T-helper 17 cell (primary cell): ENCODE measurements around the gene ATXN2. TPM values are rescaled to one million over a fixed set of nuclear protein-coding genes. Genes with fewer than 3 reads are reported as not detected.

Experiments
- ATAC-seq: fragments of 150-1000 bp; cut with Tn5 transposase; 2 replicates; pipeline ENCODE4 v1.10.0; 2021; ENCODE audit warnings: mild to moderate bottlenecking, moderate library complexity
- DNase-seq, 3 donors: peaks; one replicate each; pipeline versions ENCODE4 v3.0.0 to v3.0.0-alpha.2; 2020 to 2021
- H3K9me3 ChIP-seq: one replicate; pipeline ENCODE4 v1.7.0; 2013; ENCODE audit warnings: low read length, mild to moderate bottlenecking; ENCODE audit not compliant: control insufficient read depth, poor library complexity, severe bottlenecking
- H3K27ac Mint-ChIP-seq: one replicate; pipeline ENCODE4 v1.8.0; 2022; ENCODE audit warnings: mild to moderate bottlenecking, moderate library complexity, mixed read lengths
- H3K27me3 Mint-ChIP-seq: one replicate; pipeline ENCODE4 v1.8.0; 2022; ENCODE audit warnings: mixed read lengths
- H3K36me3 Mint-ChIP-seq: one replicate; pipeline ENCODE4 v1.8.0; 2022; ENCODE audit warnings: low read depth, mixed read lengths
- H3K4me1 Mint-ChIP-seq: one replicate; pipeline ENCODE4 v1.8.0; 2022; ENCODE audit warnings: mild to moderate bottlenecking, mixed read lengths
- H3K4me3 Mint-ChIP-seq: one replicate; pipeline ENCODE4 v1.8.0; 2022; ENCODE audit warnings: mild to moderate bottlenecking, moderate library complexity, mixed read lengths
- total RNA-seq, 4 donors: library from RNA in 2 of 4; stranded (reverse) in 2 of 4; gene quantifications; one replicate each; pipeline ENCODE4 v1.2.3 and lab custom pipeline; 2022 to 2026

The ATXN2 gene, protein sequence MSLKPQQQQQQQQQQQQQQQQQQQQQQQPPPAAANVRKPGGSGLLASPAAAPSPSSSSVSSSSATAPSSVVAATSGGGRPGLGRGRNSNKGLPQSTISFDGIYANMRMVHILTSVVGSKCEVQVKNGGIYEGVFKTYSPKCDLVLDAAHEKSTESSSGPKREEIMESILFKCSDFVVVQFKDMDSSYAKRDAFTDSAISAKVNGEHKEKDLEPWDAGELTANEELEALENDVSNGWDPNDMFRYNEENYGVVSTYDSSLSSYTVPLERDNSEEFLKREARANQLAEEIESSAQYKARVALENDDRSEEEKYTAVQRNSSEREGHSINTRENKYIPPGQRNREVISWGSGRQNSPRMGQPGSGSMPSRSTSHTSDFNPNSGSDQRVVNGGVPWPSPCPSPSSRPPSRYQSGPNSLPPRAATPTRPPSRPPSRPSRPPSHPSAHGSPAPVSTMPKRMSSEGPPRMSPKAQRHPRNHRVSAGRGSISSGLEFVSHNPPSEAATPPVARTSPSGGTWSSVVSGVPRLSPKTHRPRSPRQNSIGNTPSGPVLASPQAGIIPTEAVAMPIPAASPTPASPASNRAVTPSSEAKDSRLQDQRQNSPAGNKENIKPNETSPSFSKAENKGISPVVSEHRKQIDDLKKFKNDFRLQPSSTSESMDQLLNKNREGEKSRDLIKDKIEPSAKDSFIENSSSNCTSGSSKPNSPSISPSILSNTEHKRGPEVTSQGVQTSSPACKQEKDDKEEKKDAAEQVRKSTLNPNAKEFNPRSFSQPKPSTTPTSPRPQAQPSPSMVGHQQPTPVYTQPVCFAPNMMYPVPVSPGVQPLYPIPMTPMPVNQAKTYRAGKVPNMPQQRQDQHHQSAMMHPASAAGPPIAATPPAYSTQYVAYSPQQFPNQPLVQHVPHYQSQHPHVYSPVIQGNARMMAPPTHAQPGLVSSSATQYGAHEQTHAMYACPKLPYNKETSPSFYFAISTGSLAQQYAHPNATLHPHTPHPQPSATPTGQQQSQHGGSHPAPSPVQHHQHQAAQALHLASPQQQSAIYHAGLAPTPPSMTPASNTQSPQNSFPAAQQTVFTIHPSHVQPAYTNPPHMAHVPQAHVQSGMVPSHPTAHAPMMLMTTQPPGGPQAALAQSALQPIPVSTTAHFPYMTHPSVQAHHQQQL
- total RNA-seq (10 to 100 TPM; 47.6 to 48.8 TPM), total RNA-seq (lab: John Stamatoyannopoulos, UW) (23.9 to 30.3 reads per million in 2 donors)

DNA sequence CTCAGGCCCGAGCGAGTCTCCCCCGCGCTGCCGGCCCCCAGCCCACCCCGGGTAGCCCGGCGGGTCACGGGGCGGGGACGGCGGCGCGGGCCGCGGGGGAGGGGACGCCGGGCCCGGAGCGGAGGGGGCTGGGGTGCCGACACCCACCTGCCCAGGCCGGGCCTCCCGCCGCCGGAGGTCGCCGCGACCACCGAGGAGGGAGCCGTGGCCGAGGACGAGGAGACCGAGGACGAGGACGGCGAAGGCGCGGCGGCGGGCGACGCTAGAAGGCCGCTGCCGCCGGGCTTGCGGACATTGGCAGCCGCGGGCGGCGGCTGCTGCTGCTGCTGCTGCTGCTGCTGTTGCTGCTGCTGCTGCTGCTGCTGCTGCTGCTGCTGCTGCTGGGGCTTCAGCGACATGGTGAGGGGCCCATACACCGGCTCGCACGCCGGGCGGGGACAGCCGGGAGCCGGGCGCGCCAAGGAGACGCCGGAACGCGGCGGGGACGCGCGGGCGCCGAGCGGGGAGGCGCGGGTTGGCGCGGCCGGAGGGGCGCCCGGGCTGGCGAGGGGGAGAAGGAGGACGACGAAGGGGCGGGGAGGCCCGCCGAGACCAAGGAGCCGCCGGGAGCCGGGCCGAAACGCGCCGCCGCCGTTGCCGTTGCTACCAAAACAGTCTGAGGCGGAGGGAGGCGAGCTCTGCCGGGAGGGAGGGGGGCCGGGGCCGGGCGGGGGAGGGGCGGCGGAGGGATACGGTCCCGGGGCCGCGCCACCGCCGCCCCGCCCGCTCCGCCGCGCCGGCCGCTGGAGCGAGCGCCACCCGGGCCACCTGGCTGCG is at the start of gene ATXN2:
Gene ATXN2, minus strand, starts transcription at position 679 of the 816 bp plus-strand sequence. Its CDS starts 281 bp downstream, at position 398.
- Mint-ChIP-seq H3K27me3 (no peaks in the 10 kb centered on the region), H3K36me3 (no peaks in the 10 kb centered on the region), H3K27ac (peak within 1 kb of the TSS; percentile 89), H3K4me3 (peak within 1 kb of the TSS; percentile 92), H3K4me1 (peaks cover 27% of the 10 kb centered on the region)
- DNase-seq = peak; percentile 50 to 71 (median 69)
- peak; percentile 76 for ATAC-seq
- H3K9me3 ChIP-seq = no peaks in the 10 kb centered on the region

DNA sequence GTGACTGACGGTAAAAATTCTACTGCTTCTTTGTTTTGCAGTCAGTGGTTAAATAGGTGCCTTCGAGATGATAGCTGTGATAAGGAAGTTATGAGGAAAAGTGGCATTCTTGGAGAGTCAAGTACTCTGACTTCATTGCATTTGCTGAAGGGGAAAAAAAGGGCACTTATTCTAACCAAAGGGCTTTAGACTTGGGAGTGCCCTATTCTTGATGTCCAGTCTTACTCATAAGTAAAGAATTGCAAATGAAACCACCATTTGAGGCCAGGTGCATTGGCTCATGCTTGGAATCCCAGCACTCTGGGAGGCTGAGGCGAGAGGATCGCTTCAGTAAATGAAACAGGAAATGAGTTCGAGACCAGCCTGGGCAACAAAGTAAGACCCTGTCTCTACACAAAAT is 46.3 kb upstream of the ATXN2 start:
- no peak for ATAC-seq
- Mint-ChIP-seq H3K4me1 (no peaks in the 10 kb centered on the region), H3K36me3 (peaks cover 2% of the 10 kb centered on the region), H3K27ac (no peak overlapping the region), H3K27me3 (no peaks in the 10 kb centered on the region), H3K4me3 (no peak overlapping the region)
- DNase-seq = no peak
- no peaks in the 10 kb centered on the region for H3K9me3 ChIP-seq

DNA sequence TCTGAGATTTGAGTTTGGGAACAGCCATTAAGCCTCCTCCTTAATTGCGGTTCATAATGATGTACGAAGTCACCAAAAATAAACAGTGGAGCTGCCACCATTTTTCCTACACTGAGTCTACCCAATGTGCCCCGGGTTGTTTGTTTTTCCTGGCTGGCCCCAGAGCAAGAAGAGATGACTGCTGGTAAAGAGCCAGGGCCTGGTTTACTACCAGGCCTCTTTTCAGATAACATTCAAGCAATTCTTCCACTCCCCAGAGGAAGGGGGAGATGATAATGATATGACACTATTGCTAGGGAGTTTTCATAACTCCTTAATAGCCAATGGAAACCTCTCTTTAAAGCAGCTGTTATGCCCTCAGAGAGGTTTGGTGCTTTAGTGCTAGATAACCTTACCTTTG is 44.3 kb upstream of the ATXN2 start:
- no peak for ATAC-seq
- H3K9me3 ChIP-seq = no peaks in the 10 kb centered on the region
- H3K27me3 Mint-ChIP-seq = no peaks in the 10 kb centered on the region
- H3K27ac Mint-ChIP-seq = no peak overlapping the region
- DNase-seq = no peak
- H3K4me3 Mint-ChIP-seq = no peak overlapping the region
- peaks cover 2% of the 10 kb centered on the region for H3K36me3 Mint-ChIP-seq
- H3K4me1 Mint-ChIP-seq = no peaks in the 10 kb centered on the region

DNA sequence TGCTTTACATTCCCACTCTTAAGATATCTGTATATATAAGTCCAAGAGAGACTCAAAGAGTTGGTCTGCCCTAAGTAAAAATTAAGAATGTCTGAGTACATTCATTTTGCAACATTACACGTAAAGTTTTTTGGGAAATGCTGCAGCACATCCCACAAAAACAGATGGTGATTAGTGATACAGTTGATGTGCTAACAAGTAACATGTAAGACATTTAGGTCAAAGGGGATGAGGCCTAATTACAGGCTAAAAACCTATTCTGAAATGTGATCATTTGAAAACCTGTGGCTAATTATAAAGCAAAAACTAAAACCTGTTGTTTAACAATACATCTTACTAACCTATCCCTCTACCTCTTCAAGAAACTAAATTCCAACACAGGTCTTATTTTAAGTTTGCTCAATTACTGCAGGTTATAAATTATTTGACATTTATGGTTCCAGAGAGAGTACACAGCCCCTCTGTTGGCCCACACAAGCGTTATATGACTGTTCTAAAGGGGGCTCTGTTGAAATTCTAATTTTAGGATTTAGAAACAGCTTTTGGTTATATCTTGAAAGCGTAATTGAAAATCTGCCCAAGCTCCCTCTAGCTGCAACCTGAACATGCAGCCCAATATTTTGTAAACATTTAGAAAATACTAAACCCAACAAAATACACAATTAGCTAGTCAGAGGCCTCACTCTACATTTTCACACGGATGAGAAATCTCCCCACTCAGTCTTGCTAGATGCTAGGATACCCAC is 43.7 kb upstream of the ATXN2 start:
- H3K27me3 Mint-ChIP-seq = no peaks in the 10 kb centered on the region

DNA sequence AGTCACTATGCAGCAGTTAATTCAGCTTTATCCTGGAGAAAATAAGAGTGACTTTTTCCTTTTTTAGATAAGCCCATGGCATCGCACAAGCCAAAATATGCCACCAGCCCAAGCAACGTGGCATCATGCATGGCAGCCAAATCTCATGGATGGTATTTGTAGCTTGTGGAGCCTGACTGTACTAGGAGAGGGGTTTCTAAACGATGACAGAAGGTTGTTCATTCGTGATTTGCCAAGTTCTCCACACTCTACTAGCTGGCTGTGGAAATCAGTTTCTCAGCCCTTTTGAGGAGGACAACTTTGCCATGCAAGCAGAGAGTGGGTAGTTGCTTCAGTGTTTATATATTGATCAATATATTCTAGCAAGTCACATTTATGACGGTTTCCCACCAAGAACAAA is 41.4 kb upstream of the ATXN2 start:
- no peak for ATAC-seq

More for the DNA sequence above, 43.7 kb upstream of the ATXN2 start:
- ATAC-seq (no peak), DNase-seq (no peak)
- H3K9me3 ChIP-seq = no peaks in the 10 kb centered on the region
- H3K27ac Mint-ChIP-seq = no peak overlapping the region
- H3K4me1 Mint-ChIP-seq = no peaks in the 10 kb centered on the region
- no peak overlapping the region for H3K4me3 Mint-ChIP-seq
- peaks cover 2% of the 10 kb centered on the region for H3K36me3 Mint-ChIP-seq

DNA sequence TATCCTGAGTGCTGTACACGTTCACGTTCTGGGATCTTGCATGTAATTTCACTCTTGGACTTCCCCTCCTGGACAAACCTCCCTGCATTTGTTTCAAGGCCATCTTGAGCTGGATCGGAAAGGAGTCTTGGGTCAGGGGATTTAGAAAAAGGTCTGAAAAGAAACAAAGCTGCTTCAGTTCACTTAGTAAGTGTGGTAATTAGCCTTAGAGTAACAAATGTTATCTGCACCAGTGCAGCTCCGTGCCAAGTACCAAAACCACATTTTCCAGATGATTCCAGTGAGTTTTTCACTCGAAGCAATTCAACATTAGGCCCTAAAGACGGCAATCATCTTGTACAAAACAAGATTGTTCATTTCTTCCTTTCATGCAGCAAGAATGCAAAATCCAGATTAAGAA is 39.4 kb upstream of the ATXN2 start:
- no peak for ATAC-seq
- DNase-seq = no peak
- Mint-ChIP-seq H3K4me1 (peaks cover 3% of the 10 kb centered on the region), H3K36me3 (no peaks in the 10 kb centered on the region), H3K27me3 (no peaks in the 10 kb centered on the region), H3K27ac (no peak overlapping the region), H3K4me3 (no peak overlapping the region)
- H3K9me3 ChIP-seq = no peaks in the 10 kb centered on the region

More for the DNA sequence above, 41.4 kb upstream of the ATXN2 start:
- H3K9me3 ChIP-seq = no peaks in the 10 kb centered on the region
- no peak overlapping the region for H3K27ac Mint-ChIP-seq
- H3K4me3 Mint-ChIP-seq = no peak overlapping the region
- H3K4me1 Mint-ChIP-seq = peaks cover 3% of the 10 kb centered on the region
- H3K36me3 Mint-ChIP-seq = no peaks in the 10 kb centered on the region
- no peak for DNase-seq
- H3K27me3 Mint-ChIP-seq = no peaks in the 10 kb centered on the region

DNA sequence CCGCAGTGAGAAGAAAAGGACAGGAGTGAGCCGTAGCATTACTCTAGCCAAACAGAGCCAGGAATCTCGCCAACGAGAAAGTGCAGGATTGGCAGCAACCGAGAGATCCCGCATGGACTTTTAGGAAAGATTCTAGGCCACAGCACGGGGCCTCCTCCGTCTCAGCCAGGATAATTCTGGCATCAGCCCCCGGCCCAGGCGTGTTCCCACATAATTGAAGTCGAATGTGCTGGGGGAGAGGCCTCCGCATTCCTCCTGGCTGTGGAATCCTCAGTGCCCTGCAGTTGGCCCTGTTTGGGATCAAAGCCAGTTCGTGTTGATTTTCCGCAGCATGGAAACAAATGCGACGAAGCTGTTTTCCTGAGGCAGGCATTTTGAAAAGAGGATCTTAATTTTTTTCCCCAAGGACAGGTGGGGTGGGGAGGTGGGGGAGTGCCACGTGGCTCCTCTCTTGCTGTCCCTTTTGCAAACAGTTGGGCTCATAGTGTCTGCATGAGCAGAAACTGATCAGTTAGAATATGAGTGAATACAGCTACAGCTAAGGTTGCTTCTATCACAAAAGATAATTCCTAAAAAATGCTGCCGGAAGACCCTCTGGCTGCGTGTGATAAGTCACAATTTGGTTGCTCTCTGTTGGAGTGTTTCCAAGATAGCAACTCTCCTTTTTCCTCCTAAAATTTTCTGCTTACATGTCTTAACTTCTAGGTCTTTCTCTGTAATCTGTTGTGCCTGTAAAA is 37.3 kb upstream of the ATXN2 start:
- peaks cover 3% of the 10 kb centered on the region for H3K4me1 Mint-ChIP-seq
- H3K27ac Mint-ChIP-seq = no peak overlapping the region
- DNase-seq (no peak), ATAC-seq (no peak)
- H3K36me3 Mint-ChIP-seq = no peaks in the 10 kb centered on the region
- H3K27me3 Mint-ChIP-seq = no peaks in the 10 kb centered on the region
- no peak overlapping the region for H3K4me3 Mint-ChIP-seq
- H3K9me3 ChIP-seq = no peaks in the 10 kb centered on the region

DNA sequence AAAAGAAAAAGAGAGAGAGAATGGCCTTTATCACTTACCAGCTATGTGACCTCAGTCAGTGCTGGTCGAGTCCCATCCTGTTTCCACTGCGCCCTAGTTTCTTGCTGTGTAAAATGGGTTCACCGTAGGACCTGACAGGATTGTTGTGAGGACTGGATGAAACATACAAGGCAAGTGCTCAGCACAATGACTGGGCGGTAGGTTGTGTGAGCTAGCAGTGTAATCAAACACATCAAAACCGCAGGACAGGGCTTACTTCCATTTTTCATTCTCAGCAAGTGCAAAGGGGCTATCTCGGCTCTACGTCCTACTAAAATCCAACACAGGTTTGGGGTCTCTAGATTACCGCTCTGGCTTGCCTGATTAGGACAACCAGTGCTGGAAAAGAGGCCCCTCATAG is 36.4 kb upstream of the ATXN2 start:
- Mint-ChIP-seq H3K27me3 (no peaks in the 10 kb centered on the region), H3K27ac (no peak overlapping the region), H3K36me3 (no peaks in the 10 kb centered on the region), H3K4me3 (no peak overlapping the region), H3K4me1 (peaks cover 3% of the 10 kb centered on the region)
- no peak for ATAC-seq
- no peak for DNase-seq
- no peaks in the 10 kb centered on the region for H3K9me3 ChIP-seq

DNA sequence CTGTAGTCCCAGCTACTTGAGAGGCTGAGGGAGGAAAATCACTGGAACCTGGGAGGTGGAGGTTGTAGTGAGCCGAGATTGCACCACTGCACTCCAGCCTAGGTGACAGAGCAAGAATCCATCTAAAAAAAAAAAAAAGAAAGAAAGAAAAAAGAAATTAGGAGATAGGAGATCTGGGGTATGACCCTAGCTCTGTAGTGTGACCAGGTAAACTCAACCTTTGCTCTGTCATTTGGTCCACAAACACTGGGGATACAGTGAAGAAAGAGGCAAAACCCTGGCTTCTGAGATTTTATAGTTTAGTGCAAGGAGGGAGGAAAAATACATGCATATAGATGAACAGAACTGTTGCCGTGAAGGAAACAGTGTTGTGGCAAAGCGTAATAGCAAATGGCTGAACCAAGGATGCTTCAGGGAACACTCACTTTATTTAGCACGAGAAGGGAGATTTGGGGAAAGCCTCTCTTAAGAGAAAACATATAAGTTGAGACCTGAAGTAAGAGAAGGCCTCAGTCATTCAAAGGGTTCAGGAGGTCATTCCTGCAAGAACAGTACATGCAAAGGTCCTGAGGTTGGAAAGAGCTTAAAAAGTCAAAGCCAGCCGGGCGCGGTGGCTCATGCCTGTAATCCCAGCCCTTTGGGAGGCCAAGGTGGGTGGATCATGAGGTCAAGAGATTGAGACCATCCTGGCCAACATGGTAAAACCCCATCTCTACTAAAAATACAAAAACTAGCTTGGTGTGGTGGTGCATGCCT is 29.6 kb upstream of the ATXN2 start:
- no peak for DNase-seq
- no peak overlapping the region for H3K27ac Mint-ChIP-seq
- peaks cover 7% of the 10 kb centered on the region for H3K27me3 Mint-ChIP-seq
- no peaks in the 10 kb centered on the region for H3K9me3 ChIP-seq
- no peaks in the 10 kb centered on the region for H3K36me3 Mint-ChIP-seq
- ATAC-seq = no peak
- H3K4me1 Mint-ChIP-seq = no peaks in the 10 kb centered on the region
- no peak overlapping the region for H3K4me3 Mint-ChIP-seq

DNA sequence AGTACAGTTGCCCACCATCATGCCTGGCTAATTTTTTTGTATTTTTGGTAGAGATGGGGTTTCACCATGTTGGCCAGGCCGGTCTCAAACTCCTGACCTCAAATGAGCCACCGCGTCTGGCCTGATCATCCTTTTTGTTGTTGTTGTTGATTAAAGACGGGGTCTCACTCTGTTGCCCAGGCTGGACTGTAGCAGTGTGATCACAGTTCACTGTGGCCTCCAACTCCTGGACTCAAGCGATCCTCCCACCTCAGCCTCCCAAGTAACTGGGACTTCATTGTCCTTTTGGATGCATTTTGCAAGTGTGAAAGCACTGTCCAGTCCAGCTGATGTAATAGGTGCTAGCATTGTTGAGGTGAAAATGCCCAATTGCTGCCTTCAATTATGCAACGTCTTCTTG is 27.1 kb upstream of the ATXN2 start:
- no peak for DNase-seq
- Mint-ChIP-seq H3K27ac (peak overlapping the region; percentile 1), H3K36me3 (no peaks in the 10 kb centered on the region), H3K4me3 (no peak overlapping the region), H3K4me1 (no peaks in the 10 kb centered on the region), H3K27me3 (peaks cover 7% of the 10 kb centered on the region)
- H3K9me3 ChIP-seq = no peaks in the 10 kb centered on the region
- no peak for ATAC-seq

DNA sequence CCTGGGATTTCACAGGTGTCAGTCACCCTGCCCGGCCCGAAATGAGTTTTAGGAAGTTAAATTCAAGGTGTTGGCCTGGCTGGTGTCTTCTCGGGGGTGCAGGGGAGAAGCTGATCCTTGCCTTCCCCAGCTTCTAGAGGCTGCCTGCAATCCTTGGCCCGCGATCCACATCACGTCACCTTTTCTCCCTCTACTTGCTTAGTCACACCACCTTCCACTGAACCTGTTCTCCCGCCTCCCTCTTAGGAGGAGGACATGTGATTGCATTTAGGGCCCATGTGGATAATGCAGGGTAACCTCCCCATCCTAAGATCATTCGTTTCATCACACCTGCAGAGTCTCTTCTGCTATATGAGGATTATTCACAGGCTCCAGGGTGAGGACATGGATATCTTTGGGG is 25.4 kb upstream of the ATXN2 start:
- Mint-ChIP-seq H3K27ac (no peak overlapping the region), H3K4me3 (no peak overlapping the region), H3K4me1 (no peaks in the 10 kb centered on the region), H3K36me3 (no peaks in the 10 kb centered on the region), H3K27me3 (peaks cover 7% of the 10 kb centered on the region)
- DNase-seq (no peak), ATAC-seq (no peak)
- H3K9me3 ChIP-seq = no peaks in the 10 kb centered on the region
